ENCODE results near the gene POC1A.

Gene POC1A

DNA sequence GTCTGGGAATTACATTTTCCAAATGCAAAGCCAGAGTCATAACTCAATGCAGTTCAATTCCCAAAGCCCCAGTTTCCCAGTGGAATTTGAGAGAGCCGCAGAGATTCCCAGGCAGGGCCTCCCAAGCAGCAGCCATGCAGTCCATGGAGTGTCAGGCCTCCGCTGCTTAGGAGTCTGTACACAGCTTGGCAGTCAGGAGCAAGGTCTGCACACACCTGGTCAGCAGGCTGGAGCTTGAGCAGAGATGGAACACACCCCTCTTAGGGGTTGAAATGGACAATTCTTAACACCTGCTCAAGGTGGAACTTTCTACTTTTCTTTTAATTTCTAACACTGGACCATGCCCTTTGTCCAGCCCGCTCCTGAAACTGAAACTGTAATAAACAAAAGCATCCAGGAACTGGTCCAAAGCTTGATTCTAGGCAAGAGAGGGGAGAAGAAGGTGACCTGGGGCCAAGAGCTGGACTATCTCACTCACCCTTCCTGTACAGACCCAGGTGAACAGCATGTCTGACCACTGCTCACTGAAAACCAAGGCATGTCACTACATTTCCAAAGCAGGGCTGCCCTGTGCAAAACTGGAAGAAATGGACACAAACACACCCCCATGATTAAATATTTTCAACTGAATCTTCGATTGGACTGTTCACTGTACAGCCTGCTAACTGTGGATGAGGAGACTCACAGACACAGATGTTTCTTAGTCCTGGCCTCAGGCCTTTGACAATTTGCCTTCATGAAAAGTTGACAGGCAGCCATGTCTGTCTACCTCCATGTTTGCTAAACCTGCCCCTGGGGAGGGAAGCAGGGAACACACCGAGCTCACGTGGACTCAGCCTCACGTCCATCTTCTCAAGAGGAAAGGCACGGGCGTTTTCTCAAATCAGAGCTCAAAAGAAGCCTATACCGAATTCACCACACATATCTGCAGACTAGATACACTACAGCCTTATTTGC is 49.3 kb downstream of the POC1A start (continued):
- no peak for TF ChIP-seq MYNN (tag by site-specific recombination; IDR thresholded peaks at IDR 0.05; ENCODE audit: borderline replicate concordance)

DNA sequence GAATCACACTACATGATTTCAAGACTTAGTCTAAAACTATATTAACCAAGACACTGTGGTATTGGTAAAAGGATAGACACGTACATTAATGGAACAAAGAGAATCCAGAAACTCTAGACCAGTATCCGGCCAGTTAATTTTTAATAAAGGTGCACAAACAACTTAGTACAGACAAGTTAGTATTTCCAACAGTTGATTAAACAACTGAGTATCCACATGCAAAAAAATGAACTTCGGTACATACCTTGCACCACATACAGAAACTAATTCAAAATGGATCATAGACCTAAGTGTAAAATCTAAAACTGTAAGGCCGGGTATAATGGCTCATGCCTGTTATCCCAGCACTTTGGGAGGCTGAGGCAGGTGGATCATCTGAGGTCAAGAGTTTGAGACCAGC is 51.3 kb downstream of the POC1A start:
- no peaks in the 10 kb centered on the region for H3K9me3 ChIP-seq (ENCODE audit: control insufficient read depth, insufficient read depth, low read depth, low read length)
- CTCF ChIA-PET: no interaction called here
- no peak overlapping the region for H3K27ac ChIP-seq (ENCODE audit: extremely low read depth, low read depth, low read length)
- peaks cover 0 to 47% of the 10 kb centered on the region in 2 experiments; a peak in 1 of 3 replicates for H3K36me3 ChIP-seq (ENCODE audit: control insufficient read depth in 2 of 2, insufficient read depth in 1 of 2, low read length in 2 of 2)
- POLR2A ChIA-PET: no interaction called here
- H3K4me1 ChIP-seq (ENCODE audit: control insufficient read depth, insufficient read depth, low read length): no peaks in the 10 kb centered on the region
- TF ChIP-seq, protein P1, sequence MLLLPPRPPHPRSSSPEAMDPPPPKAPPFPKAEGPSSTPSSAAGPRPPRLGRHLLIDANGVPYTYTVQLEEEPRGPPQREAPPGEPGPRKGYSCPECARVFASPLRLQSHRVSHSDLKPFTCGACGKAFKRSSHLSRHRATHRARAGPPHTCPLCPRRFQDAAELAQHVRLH (tag by site-specific recombination; IDR thresholded peaks at IDR 0.05): no peak
- no peak for TF ChIP-seq ZBTB44 (tag by site-specific recombination; IDR thresholded peaks at IDR 0.05)
- TF ChIP-seq, protein P2, sequence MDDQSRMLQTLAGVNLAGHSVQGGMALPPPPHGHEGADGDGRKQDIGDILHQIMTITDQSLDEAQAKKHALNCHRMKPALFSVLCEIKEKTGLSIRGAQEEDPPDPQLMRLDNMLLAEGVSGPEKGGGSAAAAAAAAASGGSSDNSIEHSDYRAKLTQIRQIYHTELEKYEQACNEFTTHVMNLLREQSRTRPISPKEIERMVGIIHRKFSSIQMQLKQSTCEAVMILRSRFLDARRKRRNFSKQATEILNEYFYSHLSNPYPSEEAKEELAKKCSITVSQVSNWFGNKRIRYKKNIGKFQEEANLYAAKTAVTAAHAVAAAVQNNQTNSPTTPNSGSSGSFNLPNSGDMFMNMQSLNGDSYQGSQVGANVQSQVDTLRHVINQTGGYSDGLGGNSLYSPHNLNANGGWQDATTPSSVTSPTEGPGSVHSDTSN (CRISPR knock-in tag; IDR thresholded peaks at IDR 0.05): no peak
- TF ChIP-seq HOXD13 (CRISPR knock-in tag; IDR thresholded peaks at IDR 0.05; ENCODE audit: borderline replicate concordance): no peak
- no peak for TF ChIP-seq YY1 (tag by site-specific recombination; IDR thresholded peaks at IDR 0.05)
- no peak for TF ChIP-seq ZXDB (tag by site-specific recombination; IDR thresholded peaks at IDR 0.05)
- TF ChIP-seq BCL11A (tag by site-specific recombination; IDR thresholded peaks at IDR 0.05; ENCODE audit: low read depth): no peak
- no peak for TF ChIP-seq ZNF324 (tag by site-specific recombination; IDR thresholded peaks at IDR 0.05)
- TF ChIP-seq ZNF19 (tag by site-specific recombination; IDR thresholded peaks at IDR 0.05; ENCODE audit: low read depth): no peak
- no peak for TF ChIP-seq ZNF280D (tag by site-specific recombination; IDR thresholded peaks at IDR 0.05)
- TF ChIP-seq ZFP69B (tag by site-specific recombination; IDR thresholded peaks at IDR 0.05): no peak
- TF ChIP-seq ZNF624 (tag by site-specific recombination; IDR thresholded peaks at IDR 0.05): no peak
- no peak for TF ChIP-seq ZNF280C (tag by site-specific recombination; IDR thresholded peaks at IDR 0.05)
- no peak overlapping the region for H3K4me3 ChIP-seq (ENCODE audit: low read depth, low read length)

Data from HEK293 (cell line).